GM23338 (cell line): Measurements from ENCODE around the gene NLRC5. TPM values are rescaled to one million over a fixed set of nuclear protein-coding genes. Genes with fewer than 3 reads are reported as not detected.

Experiments used
- ATAC-seq: fragments of 200-7000 bp; cut with Tn5 transposase; 3 replicates; pipeline ENCODE4 v1.9.1; 2020
- DNase-seq: peaks from one replicate; pipeline ENCODE4 v3.0.0-alpha.2; 2015; ENCODE audit warnings: low spot score
- H2AFZ ChIP-seq: fragments of 200-600 bp; sonication (generic); 2 replicates; pipeline ENCODE4 v1.8.0; 2016; ENCODE audit warnings: antibody characterized with exemption, mild to moderate bottlenecking, moderate library complexity
- H3F3A ChIP-seq: fragments of 200-600 bp; sonication (generic); replicated peaks from 2 replicates; pipeline ENCODE4 v1.8.0; 2017; ENCODE audit warnings: antibody characterized with exemption, mixed run types, low read depth
- H3K27ac ChIP-seq: fragments of 200-600 bp; sonication (generic); 2 replicates; pipeline ENCODE4 v1.6.1; 2016; ENCODE audit warnings: low read depth
- H3K27me3 ChIP-seq: fragments of 200-600 bp; sonication (generic); 2 replicates; pipeline ENCODE4 v1.8.0; 2016; ENCODE audit warnings: mild to moderate bottlenecking, mixed run types, moderate library complexity; ENCODE audit not compliant: insufficient read depth
- H3K36me3 ChIP-seq: fragments of 200-600 bp; sonication (generic); 2 replicates; pipeline ENCODE4 v1.8.0; 2016; ENCODE audit warnings: mild to moderate bottlenecking; ENCODE audit not compliant: insufficient read depth
- H3K4me1 ChIP-seq: fragments of 200-600 bp; sonication (generic); 2 replicates; pipeline ENCODE4 v1.8.0; 2016; ENCODE audit warnings: mild to moderate bottlenecking, moderate library complexity; ENCODE audit not compliant: insufficient read depth
- H3K4me2 ChIP-seq: fragments of 200-600 bp; sonication (generic); 2 replicates; pipeline ENCODE4 v1.7.1; 2017; ENCODE audit warnings: mixed run types
- H3K4me3 ChIP-seq: fragments of 200-600 bp; sonication (generic); 2 replicates; pipeline ENCODE4 v1.6.1; 2016; ENCODE audit warnings: mixed run types
- H3K79me2 ChIP-seq: fragments of 200-600 bp; sonication (generic); replicated peaks from 2 replicates; pipeline ENCODE4 v1.8.0; 2017; ENCODE audit warnings: mild to moderate bottlenecking; ENCODE audit not compliant: insufficient read depth
- H3K9me2 ChIP-seq: fragments of 200-600 bp; sonication (generic); 2 replicates; pipeline ENCODE4 v1.8.0; 2017; ENCODE audit not compliant: insufficient read depth
- H4K20me1 ChIP-seq: fragments of 200-600 bp; sonication (generic); replicated peaks from 2 replicates; pipeline ENCODE4 v1.8.0; 2017; ENCODE audit warnings: mild to moderate bottlenecking; ENCODE audit not compliant: insufficient read depth
- H3K27ac Mint-ChIP-seq: 2 replicates; pipeline ENCODE4 v1.8.0; 2020; ENCODE audit warnings: inconsistent platforms, mild to moderate bottlenecking, moderate library complexity, mixed read lengths
- H3K27me3 Mint-ChIP-seq: 3 replicates; pipeline ENCODE4 v1.8.0; 2022; ENCODE audit warnings: low read depth, mild to moderate bottlenecking, moderate library complexity, mixed read lengths, inconsistent platforms; ENCODE audit not compliant: insufficient read depth, poor library complexity
- H3K36me3 Mint-ChIP-seq: 3 replicates; pipeline ENCODE4 v1.8.0; 2021; ENCODE audit warnings: low read depth, mild to moderate bottlenecking, inconsistent platforms, moderate library complexity, mixed read lengths
- H3K4me1 Mint-ChIP-seq: 3 replicates; pipeline ENCODE4 v1.8.0; 2020; ENCODE audit warnings: mild to moderate bottlenecking, inconsistent platforms, mixed read lengths
- H3K4me3 Mint-ChIP-seq: 3 replicates; pipeline ENCODE4 v1.8.0; 2021; ENCODE audit warnings: moderate library complexity, mild to moderate bottlenecking, inconsistent platforms, mixed read lengths
- H3K9me3 Mint-ChIP-seq: 3 replicates; pipeline ENCODE4 v1.8.0; 2020; ENCODE audit warnings: moderate library complexity, mild to moderate bottlenecking, inconsistent platforms, mixed read lengths
- CREB1 ChIP-seq: fragments of 250-450 bp; sonication (Bioruptor Pico); IDR thresholded peaks from 2 replicates; pipeline ENCODE4 v1.5.0; 2020; ENCODE audit warnings: low read depth, mild to moderate bottlenecking, moderate library complexity
- CTCF ChIP-seq, 2 experiments: fragments of 200-600 bp in 1 of 2; sonication (generic) in 1 of 2; conservative IDR thresholded peaks; 2 replicates each; pipeline versions ENCODE4 v1.5.1 to v1.6.1; 2016 to 2017; ENCODE audit warnings: antibody characterized with exemption in 2 of 2, low read depth in 2 of 2, mild to moderate bottlenecking in 2 of 2, moderate library complexity in 1 of 2
- EZH2 ChIP-seq: fragments of 200-600 bp; sonication (generic); IDR thresholded peaks from one replicate; pipeline ENCODE4 v1.8.0; 2017; ENCODE audit warnings: antibody characterized with exemption, mild to moderate bottlenecking, low read depth; ENCODE audit not compliant: unreplicated experiment
- NANOG ChIP-seq: IDR thresholded peaks from 2 replicates; pipeline ENCODE4 v1.6.1; 2016; ENCODE audit warnings: antibody characterized with exemption, borderline replicate concordance
- POLR2AphosphoS5 ChIP-seq: IDR thresholded peaks from 2 replicates; pipeline ENCODE4 v1.6.1; 2016; ENCODE audit warnings: antibody characterized with exemption, low read depth
- REST ChIP-seq: IDR thresholded peaks from one replicate; pipeline ENCODE4 v1.6.1; 2018; ENCODE audit warnings: antibody characterized with exemption; ENCODE audit not compliant: unreplicated experiment
- ZNF114 ChIP-seq: fragments of 250-450 bp; sonication (Bioruptor Pico); IDR thresholded peaks from 2 replicates; pipeline ENCODE4 v1.5.0; 2020; ENCODE audit warnings: mild to moderate bottlenecking, moderate library complexity
- ZNF331 ChIP-seq: fragments of 250-450 bp; sonication (Bioruptor Pico); IDR thresholded peaks from 2 replicates; pipeline ENCODE4 v1.5.0; 2020; ENCODE audit warnings: low read depth, mild to moderate bottlenecking, moderate library complexity
- ZNF462 ChIP-seq: fragments of 250-450 bp; sonication (Bioruptor Pico); IDR thresholded peaks from 2 replicates; pipeline ENCODE4 v1.5.0; 2020; ENCODE audit warnings: mild to moderate bottlenecking, moderate library complexity
- polyA plus RNA-seq: library from polyadenylated mRNA; unstranded; fragments of >200 nt; fragmentation: Nextera tagmentation; extraction: Ambion mirVana; gene quantifications from 2 replicates; pipeline ENCODE4 v1.2.1, GENCODE V29; 2016
- total RNA-seq: library from RNA; depleted of rRNA; stranded (reverse); fragments of >200 nt; shearing (Covaris generic); gene quantifications from 2 replicates; pipeline ENCODE4 v1.2.3, GENCODE V29; 2014

NLRC5 gene
- total and polyA plus RNA-seq, 2 experiments from 2014 or later, result 2.3 to 3.9 TPM

GRCh38 chr16:56980201-56980535, 9.2 kb upstream of the NLRC5 start:
- Histone ChIP-seq H3K4me2 (no peak overlapping the region), H3K27ac (no peak overlapping the region), H2AFZ (no peak overlapping the region), H3K4me3 (no peak overlapping the region), H3K36me3 (no peaks in the 10 kb centered on the region), H3F3A (no peaks in the 10 kb centered on the region), H4K20me1 (no peaks in the 10 kb centered on the region), H3K27me3 (no peaks in the 10 kb centered on the region), H3K4me1 (no peaks in the 10 kb centered on the region), H3K9me2 (no peaks in the 10 kb centered on the region), H3K79me2 (no peaks in the 10 kb centered on the region)
- no peaks in the 10 kb centered on the region; the same call in 2 of the 3 replicates for H3K9me3 Mint-ChIP-seq
- H3K4me1 Mint-ChIP-seq, result peaks cover 6% of the 10 kb centered on the region
- H3K27ac Mint-ChIP-seq, result no peak overlapping the region
- no peak for ATAC-seq
- H3K4me3 Mint-ChIP-seq, result no peak overlapping the region
- peaks cover 8% of the 10 kb centered on the region for H3K27me3 Mint-ChIP-seq
- no peaks in the 10 kb centered on the region for H3K36me3 Mint-ChIP-seq
- no peak for TF ChIP-seq ZNF462 (CRISPR knock-in tag)
- TF ChIP-seq NANOG, result no peak
- TF ChIP-seq CREB1 (CRISPR knock-in tag), result no peak
- no peak for TF ChIP-seq CTCF (conservative IDR thresholded peaks at IDR 0.05; ENCODE audit: low read depth in 2 of 2)
- no peak for TF ChIP-seq ZNF331 (CRISPR knock-in tag)
- no peak for TF ChIP-seq REST
- TF ChIP-seq ZNF114 (CRISPR knock-in tag), result no peak
- TF ChIP-seq POLR2AphosphoS5, result no peak
- no peak for TF ChIP-seq EZH2
- no peak for DNase-seq
